Fibroblast of skin of left biceps (primary cell): ENCODE data around the gene CTSH.
"Not testable (repeated sequence)": the region's sequence is repeated elsewhere in the genome, so short reads cannot be mapped to it uniquely, and the experiment has no call there.

ENCODE experiments used
- DNase-seq, 2 experiments: peaks; one replicate each; pipeline ENCODE4 v3.0.0-alpha.2; 2013; ENCODE audit warnings: low read depth in 2 of 2

The CTSH gene

GRCh38 chr15:78938658-78939488, 6.0 kb downstream of the CTSH start:
- DNase-seq, result no peak

GRCh38 chr15:78937132-78937739, 7.6 kb downstream of the CTSH start:
- no peak for DNase-seq

- DNase-seq, result no peak
These were observed 10.2 kb downstream of the CTSH start for GRCh38 chr15:78934655-78935023.

DNA sequence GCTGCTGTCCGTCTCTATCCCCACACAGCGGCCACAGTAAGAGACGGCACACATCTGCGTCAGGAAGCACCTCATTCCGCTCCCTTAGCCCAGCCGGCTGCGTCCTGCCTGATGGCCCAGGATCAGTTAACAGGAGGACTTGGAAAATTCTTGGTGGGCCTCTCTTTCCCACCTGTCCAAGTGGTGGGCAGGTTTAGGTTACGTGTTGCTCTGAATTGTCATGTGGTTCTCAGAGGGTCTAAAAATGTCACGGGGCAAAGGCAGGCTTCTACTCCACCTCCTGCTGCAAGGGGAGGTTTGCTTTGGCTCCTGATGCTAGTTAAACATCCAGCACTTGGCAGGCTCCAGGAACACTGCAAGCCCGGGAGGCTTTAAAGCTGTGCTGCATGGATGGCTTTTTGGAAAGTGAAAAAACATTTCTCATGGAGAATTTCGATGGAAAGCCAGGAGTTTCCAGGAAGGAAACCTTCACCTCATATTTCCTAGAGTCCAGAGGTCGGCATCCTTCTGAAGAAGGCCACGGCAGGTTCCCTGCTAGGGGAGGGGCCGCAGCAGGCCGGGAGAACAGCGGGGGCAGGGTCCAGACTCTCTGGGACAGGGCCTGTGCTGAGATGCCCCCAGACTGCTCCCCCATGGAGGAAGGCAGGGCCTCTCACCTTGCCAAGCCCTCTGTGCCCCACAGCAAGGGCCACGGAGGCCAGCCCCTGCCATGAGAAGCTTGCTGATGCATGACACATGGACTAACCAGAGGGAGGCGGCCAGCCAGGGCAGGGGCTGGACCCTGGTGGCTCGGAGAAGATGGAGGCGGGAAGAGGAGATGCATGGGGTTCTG, 10.8 kb downstream of the CTSH start:
- DNase-seq, result no peak

DNA sequence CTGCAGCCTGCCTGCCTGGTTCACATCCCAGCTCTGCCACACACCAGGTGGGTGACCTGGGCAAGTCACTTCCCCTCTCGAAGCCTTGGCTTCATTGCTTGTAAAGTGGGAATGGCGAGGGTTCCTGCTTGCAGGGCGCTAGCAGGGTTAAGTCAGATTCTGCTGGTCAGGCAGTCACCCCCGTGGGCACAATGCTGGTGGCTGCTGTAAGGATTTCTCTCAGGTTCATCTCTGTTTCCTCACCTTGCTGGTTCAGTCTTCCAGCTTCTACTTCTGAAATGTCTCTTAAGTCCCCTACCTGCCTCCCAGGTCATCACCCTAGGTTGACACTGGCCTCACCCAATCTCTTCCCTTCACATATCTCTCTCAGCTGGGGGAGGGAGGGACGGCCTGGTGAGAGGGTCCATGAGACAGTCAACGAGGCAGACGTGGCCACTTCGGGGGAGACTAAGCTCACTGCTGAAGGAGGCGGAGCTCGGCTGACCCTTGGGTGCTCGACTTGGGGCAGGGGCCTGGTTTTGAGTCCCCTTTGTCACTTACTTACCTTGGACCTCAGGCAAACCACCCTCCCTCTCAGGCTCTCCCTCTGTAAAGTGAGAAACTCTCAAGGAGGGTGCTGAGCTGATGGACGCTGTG, 11.5 kb downstream of the CTSH start:
- DNase-seq, result no peak

DNA sequence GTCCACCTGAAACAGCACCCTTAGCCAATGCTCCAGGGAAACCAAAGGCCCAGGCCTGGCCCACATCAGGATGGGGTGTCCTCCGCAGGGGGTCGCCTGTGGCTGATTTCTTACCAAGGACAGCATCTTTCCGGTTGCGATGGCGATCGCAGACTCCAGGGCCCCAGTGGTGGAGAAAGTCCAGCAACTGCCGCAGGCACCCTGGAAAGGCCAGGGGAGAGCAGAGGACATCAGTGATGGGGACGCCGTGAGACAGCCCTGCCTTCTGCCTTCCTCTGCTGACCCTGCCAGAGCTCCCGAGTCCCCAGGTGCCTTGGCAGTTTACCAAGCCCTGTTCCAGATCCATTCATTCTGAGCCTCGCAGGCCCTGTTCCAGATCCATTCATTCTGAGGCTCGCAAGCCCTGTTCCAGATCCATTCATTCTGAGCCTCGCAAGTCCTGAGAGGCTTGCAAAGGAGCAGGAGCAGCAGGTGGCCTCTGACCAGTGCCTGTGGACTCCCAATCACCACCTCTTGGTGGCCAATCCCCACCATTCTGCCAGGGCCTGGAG, 12.5 kb downstream of the CTSH start:
- DNase-seq, result no peak

DNA sequence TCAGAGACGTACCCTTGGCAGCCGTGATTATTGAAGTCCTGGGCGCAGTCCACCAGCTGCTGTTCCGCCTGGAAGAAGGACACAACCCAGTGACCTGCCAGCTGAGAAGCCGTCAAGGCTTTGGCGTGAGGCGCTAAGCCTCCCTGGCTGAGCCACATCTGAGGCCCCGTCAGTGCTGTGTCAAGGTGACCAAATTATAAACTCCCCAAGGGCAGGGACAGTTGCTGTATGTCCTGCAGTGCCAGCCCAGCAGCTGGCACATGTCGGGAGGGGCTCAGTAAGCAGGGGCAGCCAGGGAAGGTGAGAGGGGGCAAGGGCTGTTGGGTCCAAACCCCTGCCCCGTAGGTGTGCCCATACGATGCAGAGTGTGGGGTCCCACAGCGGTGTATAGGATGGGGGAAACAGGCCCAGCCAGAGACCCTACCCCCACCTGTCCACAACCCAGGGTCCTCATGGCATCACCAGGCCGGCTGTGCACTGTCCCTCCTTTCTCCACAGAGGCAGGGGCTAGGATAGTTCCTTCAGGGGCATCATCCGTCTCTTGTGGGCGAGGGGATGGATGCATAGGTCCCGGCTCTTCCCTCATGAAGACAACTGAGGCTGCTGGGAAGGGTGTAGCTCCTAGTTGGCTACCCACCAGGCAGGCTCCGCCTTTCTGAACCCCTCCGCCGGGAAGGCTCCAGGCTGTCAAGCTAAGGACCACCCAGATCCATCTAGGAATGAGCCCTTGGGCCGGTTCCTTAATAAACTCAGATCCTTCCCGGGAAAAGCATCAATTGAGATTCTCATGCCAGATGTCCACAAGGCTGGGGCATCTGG, 13.2 kb downstream of the CTSH start:
- no peak for DNase-seq

- peak; percentile 51 to 57 for DNase-seq
These were observed 14.1 kb downstream of the CTSH start for GRCh38 chr15:78930577-78931388.

DNA sequence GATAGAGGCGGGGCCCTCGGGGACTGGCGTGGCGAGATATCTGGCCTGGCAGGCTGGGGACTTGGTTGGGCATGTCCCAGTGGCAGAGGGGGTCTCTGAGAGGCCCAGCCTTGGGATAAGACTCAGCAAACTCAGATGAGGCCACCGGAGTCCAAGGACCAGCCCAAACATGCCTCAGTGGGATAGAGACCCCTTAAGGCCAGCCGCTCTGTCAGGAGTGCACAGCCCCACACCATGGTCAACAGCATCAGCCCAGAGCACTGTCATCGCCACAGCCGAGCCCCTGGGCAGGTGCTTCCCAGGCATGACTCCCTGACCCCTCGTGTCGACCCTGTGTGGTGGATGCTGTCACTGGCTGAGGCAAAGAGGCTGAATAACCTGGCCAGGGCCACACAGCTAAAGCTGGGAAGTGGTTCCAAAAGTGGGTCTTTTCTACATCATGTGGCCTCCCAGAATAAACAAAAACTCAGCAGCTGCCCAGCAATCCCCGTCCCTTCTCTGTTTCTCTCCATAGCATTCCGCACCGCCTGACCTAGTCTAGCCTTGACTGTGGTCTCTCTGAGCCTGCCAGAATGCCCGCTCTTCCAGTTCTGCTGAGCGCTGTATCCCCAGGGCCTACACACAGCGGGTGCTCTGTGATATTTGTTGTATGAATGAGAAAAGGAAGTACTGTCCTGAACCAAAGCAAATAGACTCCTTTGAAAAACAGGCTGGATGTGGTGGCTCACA, 15.1 kb downstream of the CTSH start:
- no peak for DNase-seq

GRCh38 chr15:78928616-78929093, 16.2 kb downstream of the CTSH start:
- DNase-seq, result no peak

GRCh38 chr15:78928176-78928575, 16.7 kb downstream of the CTSH start:
- not testable (repeated sequence) for DNase-seq

DNA sequence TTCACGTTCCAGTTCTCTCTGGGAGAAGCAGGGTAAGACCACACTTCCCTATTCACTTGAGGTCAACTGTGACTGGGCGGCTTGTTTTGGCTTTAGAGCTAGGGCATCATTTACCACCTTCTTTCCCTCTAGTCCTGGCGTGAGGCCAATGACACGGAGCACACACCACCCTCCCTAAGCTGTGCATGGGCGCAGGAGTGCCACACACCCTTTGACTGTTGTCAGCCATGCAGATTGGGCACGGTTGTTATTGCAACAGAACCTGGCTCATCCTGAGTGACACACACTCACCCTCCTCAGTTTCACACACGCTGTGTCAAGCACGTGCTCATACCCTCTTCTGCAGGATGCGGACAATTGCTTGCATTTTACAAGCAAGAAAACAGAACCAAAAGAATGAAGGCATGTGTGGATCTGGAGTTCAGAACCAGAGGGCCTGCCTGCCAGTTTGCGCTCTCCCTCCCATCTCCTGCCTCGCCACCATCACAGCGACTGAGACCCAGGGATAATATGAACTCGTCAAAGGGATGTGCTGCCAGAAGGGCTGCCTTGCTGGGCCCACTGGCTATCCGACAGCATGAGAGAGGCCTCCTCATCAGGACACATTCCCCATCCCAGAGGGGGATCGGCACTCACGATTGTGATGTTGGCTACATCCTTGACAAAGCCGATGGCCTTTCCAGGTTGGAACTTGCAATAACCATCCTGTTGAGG, 17.6 kb downstream of the CTSH start:
- no peak for DNase-seq

- DNase-seq, result no peak
These were observed 18.7 kb downstream of the CTSH start for GRCh38 chr15:78925956-78926743.

DNA sequence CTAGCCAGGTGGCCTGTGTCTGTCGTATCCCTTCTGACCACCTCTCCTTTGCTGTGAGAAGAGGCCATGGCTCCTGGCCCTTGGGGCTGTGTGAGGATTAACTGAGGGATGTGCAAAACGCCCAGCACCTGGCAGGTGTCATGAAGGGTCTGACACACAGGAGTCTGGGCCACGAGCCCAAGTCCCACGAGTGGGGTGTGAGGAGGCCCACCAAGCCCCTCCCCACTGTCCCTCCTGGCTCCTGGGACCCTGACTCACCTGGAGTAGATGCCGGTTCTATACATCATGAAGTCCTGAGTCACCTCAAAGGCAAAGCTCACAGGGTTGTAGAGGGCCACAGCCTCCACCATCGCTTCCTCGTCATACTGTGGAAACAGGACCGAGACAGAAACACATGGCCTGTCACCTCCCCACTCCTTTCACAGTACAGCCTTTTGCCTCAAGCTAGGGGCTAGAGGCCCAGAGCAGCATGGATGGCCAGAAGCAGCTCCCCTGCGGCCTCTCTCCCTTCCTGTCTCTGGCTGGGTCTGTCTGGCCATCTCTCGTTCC, 19.7 kb downstream of the CTSH start:
- DNase-seq, result no peak

- DNase-seq, result no peak
These were observed 21.1 kb downstream of the CTSH start for GRCh38 chr15:78923480-78924360.

- DNase-seq, result no peak
These were observed 21.8 kb downstream of the CTSH start for GRCh38 chr15:78923015-78923414.
